GM20000 (cell line): Measurements from ENCODE around the gene TMED7.
"Not testable (repeated sequence)": the region's sequence is repeated elsewhere in the genome, so short reads cannot be mapped to it uniquely, and the experiment has no call there.

Experiments
- DNase-seq: peaks from one replicate; pipeline ENCODE4 v3.0.0; 2012; ENCODE audit warnings: low spot score
- CTCF ChIP-seq: IDR thresholded peaks from 2 replicates; pipeline ENCODE4 v1.5.1; 2012; ENCODE audit warnings: mild to moderate bottlenecking, control low read depth; ENCODE audit errors: extremely low read depth, missing control alignments

TMED7 gene

GRCh38 chr5:115625579-115626444, at the start of gene TMED7:
Gene TMED7 (minus strand): TSS chr5:115626036. CDS start chr5:115625792, 244 bp downstream.
- TF ChIP-seq CTCF, result no peak
- DNase-seq, result peak; percentile 96

- DNase-seq, result not testable (repeated sequence)
Observed at GRCh38 chr5:115674782-115675181, 48.9 kb upstream of the TMED7 start.

- DNase-seq, result no peak
Observed at GRCh38 chr5:115673596-115673995, 47.8 kb upstream of the TMED7 start.

GRCh38 chr5:115671939-115672338, 46.1 kb upstream of the TMED7 start:
- no peak for TF ChIP-seq CTCF

More at GRCh38 chr5:115673596-115673995, 47.8 kb upstream of the TMED7 start:
- TF ChIP-seq CTCF, result no peak

GRCh38 chr5:115666023-115666422, 40.2 kb upstream of the TMED7 start:
- TF ChIP-seq CTCF, result no peak
- DNase-seq, result no peak

More at GRCh38 chr5:115671939-115672338, 46.1 kb upstream of the TMED7 start:
- no peak for DNase-seq

DNA sequence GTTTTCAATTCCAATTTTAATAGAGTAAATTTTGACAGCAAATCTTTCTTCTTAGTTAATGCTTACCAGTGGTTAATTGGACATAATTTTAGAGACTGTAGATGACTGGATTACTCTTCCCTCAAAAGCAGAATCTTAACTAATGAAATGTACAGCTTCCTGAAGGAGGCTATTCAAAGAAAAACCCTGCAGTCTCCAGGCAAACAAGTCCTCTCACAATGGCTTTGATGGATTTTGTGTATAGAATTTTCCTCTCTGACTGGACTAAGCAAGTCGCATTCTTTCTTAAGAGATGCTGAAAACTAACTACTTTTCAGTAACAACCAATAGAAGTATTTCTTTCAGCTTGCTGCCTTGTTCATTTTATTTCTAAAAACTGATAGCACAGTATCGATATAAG, 35.7 kb upstream of the TMED7 start:
- DNase-seq, result no peak
- TF ChIP-seq CTCF, result no peak

DNA sequence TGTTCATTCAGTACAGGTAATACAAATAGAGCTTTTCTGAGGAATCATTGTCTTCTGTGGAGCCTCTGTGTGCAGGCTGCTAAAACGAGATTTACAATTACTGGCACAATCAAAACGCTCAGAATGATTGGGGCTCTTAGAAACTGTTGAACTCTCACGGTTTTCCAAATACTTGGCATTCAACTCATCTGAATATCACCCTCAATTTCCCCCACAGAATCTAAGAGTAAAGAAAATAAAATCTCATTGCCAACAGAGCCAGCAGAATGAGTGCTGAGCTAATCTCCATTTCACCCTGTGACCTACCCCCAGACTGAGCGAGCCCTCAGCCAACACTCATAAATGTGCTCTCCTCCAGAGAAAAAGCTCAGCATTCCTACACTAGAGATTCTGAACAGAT, 35.3 kb upstream of the TMED7 start:
- no peak for DNase-seq
- TF ChIP-seq CTCF, result no peak

- DNase-seq, result no peak
- no peak for TF ChIP-seq CTCF
Observed at GRCh38 chr5:115657881-115658233, 32.0 kb upstream of the TMED7 start.
